Stimulated activated CD4-positive, alpha-beta T cell treated with anti-CD3 and anti-CD28 coated beads, Interleukin-4, amount 100 ng/mL, for 48 hours (primary cell): ENCODE data around the gene GNPTAB.

Experiments
- DNase-seq, 2 donors: peaks; one replicate each; pipeline ENCODE4 v3.0.0-alpha.2; 2020; ENCODE audit warnings: low read depth in 2 of 2

Gene GNPTAB

DNA sequence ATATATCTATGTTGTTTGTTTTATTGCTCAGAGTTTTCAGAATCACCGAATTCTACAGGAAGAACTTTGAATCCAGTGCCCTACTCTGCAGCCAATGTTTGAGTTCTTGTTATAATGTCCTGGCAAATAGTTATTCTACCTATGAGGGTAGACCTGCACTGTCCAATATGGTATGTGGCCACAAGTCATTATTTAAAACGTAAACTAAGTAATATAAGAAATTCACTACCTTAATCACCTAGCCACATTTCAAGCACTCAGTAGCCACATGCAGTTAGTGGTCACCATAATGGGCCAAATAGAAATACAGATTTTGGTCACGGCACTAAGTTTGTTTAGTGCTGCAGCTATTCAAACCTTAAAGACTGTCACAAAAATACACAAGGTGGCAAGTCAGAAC is 26.4 kb downstream of the GNPTAB start:
- DNase-seq: no peak

DNA sequence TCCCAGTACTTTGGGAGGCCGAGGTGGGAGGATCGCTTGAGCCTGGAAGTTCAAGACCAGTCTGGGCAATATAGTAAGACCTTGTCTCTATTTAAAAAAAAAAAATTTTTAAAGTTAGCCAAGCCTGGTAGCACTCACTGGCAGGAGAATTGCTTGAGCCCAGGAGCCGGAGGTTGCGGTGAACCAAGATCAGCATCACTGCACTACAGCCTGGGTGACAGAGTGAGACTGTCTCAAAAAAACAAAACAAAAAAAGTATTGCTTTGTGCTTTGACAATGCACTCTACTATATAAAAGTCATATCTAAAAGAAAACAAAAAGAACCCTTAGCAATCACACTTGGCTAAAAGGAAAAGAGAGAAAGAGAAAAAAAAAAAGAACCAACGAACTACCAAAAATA is 26.8 kb downstream of the GNPTAB start:
- no peak for DNase-seq

DNA sequence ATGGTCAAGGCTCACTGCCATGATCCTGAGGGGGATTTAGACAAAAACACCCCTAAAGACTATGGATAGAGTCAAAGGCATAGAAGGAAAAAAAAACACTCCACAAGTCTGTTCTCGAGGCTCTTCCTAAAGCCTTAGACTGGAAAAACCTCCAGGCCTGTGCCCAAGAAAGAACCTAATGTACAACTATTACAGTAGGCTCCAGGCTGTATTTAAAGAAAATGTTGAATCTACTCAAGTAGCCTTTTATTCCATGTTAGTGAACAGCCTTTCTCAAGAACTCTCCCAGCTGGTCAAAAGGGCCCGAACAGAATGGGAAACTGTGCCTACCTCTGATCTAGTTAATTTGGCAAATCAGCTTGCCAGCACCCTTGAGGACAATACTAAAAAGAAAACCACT is 28.3 kb downstream of the GNPTAB start:
- DNase-seq: no peak

DNA sequence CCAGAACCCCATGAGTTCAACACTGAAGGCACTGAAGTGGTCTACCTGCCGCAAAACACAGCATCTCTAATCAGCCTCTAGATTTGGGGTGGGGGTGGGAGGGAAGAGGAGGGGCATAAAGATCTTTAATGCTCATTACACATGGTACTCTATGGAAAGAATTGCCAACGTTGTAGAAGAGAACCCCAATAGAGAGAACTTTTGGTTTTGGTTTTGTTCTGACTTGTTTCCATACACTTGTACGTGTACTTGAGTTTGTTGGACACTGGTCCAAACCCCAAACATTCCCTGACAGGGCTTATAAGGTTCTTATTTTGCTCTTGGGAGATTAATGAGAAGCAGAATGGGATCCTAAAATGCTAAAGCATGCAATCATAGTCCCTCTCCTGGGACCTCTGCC is 31.0 kb downstream of the GNPTAB start:
- DNase-seq: no peak

DNA sequence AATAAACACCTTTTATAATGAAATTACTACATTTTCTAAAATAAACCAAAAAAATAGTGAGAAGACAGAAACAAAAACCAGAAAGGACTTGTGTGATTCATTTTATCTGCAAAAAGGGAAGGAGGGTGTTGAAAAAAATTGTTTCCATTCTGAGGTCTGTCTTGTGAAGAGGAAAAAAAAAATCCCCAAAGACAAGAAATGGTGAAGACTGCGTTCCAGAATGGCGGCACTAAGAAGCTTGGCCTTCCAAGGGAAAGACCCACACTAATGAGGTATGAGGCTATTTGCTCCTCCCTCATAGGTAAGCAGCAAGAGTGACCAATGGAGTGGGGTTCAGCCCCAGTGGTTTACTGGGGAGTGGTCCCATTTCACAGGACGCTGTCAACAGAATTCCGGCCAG is 35.0 kb downstream of the GNPTAB start:
- no peak for DNase-seq

GRCh38 chr12:101795013-101795412 is 35.7 kb downstream of the GNPTAB start:
- DNase-seq: no peak

DNA sequence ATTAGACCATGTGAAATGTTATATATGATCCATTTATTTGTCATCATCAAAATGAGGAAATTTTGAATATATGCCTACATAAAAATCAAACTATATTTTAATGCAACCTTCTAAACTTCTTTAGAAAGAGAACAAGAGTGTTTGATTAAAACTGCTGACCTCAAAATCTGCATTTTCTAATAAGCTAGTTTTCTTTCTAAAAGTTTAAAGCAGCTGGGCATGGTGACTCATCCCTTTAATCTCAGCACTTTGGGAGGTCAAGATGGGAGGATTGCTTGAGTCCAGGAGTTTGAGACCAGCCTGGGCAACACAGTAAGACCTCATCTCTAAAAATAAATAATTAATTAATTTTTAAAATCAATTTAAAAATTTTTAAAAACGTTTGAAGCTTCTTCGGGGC is 36.2 kb downstream of the GNPTAB start:
- no peak for DNase-seq

DNA sequence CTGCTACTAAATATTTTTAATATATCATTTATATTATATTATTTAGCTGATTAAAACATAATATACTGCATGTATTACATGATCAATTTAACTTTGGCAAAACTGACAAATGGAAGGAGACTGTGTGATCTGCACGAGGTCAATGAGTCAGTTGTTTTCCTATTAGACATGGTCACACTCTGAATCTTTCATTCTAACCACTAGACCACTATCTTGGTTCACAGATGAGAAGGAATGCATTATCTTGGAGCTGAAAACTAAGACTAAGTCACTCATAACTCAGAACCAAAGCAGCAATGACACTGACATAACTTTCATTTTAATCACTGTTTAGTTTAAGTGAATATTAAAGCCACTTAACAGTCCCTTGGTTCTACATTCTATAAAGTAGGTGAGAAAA is 37.4 kb downstream of the GNPTAB start:
- no peak for DNase-seq

- DNase-seq: no peak
Observed at GRCh38 chr12:101792046-101792931, 38.5 kb downstream of the GNPTAB start.

DNA sequence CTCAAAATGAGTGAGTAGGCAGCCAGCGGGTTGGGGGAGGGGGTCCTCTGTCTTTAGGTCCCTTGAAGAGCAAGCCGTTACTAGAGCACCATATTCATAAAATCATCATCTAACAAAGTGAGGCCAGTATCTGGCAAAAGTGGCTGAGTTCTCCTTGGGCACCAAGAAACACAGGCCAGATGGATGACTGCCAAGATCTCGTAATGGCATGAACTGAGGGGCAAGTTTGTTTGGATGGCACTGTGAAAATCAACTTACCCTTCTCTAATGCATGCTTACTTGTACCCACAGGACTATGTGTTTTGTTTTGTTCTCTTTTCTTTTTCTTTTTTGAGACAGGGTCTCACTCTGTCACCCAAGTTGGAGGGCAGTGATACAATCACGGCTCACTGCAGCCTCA is 41.6 kb downstream of the GNPTAB start:
- DNase-seq: no peak

- no peak for DNase-seq
Observed at GRCh38 chr12:101785671-101786070, 45.1 kb downstream of the GNPTAB start.

DNA sequence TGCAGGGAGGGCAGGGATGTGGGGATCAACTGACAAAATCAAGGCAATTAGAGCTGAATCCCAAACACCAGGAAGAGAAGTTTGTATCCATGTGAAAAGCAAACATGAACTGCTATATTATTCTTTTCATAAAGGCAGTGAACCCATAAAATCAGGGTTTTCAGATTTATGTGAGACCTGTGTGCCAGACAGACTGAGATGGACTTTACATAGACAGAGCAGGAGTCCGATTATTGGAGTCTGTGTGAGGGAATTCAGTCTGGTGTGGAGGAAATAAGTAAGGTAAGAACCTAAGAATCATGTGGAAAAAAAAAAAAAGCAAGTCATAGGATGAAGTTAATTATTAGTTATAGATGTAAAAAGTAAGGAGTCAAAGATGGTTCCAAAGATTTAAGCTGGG is 46.4 kb downstream of the GNPTAB start:
- DNase-seq: no peak

GRCh38 chr12:101783838-101784237 is 46.9 kb downstream of the GNPTAB start:
- DNase-seq: no peak

DNA sequence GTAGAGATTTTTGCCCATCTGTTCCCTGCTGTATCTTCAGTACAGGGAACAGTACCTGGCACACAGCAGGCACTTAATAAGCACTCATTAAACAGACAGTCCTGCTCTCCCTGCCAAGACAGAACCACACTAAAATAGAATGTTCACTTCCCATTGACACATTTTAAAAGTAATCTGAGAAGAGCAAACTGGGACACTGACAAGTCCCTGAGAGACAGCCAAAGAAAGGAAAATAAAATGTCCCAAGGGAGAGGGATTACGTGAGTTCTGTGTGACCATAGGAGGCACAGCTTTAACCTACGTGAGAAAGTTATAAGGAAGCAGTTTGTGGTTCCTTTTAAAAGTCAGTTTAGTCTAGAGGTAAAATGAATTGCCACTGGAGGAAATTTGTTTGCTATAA is 47.6 kb downstream of the GNPTAB start:
- DNase-seq: no peak

DNA sequence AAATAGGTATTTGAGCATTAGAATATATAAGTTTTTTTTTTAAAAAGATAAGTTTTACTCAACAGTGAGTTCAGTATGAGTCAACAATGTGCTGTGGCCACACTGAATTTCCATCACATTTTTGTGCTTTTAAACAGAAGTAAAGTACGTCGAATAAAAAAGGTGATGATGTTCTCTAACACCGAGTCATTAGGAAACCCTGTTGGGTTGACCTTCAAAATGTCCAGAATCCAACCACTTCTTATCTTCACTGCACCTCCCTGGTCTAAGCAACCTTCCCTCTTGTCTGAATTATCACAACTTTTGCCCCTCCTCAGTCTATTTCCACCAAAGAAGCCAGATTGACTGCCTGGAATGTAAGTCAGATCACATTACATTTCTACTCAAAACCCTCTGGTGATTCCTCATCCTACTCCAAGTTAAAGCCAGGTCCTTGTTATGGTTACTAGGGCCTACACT is 48.5 kb downstream of the GNPTAB start:
- DNase-seq: no peak

- no peak for DNase-seq
Observed at GRCh38 chr12:101781834-101782233, 48.9 kb downstream of the GNPTAB start.

DNA sequence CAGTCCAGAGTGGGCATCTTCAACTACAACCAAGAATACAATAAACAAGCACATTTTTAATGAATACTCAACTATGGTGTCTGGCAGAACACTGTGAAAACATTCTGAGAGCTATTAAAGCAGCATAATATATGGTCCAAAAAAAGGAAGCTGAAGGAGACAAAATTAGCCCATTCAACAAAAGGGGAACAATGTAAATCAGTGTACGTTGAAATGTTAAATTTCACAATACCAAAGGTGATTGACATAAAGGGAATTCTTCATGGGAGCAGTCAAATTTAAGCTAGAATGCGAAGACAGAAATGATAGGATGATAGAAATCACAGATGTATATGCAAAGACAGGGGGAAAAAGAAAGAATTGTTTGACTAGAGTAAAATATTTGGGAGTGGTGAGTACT is 50.2 kb downstream of the GNPTAB start:
- no peak for DNase-seq

- no peak for DNase-seq
Observed at GRCh38 chr12:101779626-101780025, 51.1 kb downstream of the GNPTAB start.

GRCh38 chr12:101779200-101779599 is 51.6 kb downstream of the GNPTAB start:
- DNase-seq: no peak

GRCh38 chr12:101777978-101778377 is 52.8 kb downstream of the GNPTAB start:
- DNase-seq: no peak

DNA sequence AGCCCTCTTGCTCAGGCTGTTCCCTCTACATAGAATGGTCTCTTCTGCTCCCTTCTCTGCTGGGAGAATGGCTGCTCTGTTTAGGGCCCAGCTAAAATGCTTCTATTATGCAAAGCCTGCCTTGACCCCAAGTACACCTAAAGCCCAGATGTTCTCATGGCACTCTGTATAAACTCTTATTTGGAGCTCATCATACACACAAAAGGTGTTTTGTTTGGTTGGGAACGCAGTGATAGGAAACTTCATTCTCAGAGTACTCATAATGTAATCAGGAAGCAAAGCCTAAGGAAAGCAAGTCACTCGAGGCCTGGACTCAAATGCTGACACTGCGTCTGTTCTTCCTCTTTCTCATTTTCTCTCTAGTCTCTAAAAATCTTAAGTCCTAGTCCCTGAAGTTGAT is 53.3 kb downstream of the GNPTAB start:
- DNase-seq: no peak

DNA sequence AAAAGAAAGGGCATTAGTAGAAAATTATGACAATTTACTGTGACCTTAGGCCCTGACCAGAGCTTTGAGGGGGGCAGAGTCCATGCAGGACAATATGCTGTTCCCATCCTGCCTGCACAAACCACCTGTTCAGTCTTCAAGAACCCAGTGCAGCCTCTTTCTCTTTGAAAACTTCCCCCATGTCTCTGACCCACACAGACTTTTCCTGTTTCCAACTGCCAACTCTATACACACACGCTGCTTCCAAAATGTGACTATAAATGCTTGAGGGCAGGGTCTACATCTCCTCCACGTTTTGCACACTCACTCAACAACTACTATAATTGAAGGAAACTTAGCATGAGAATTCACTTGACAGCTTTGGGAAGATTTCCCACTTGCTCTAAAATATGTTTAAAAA is 54.9 kb downstream of the GNPTAB start:
- DNase-seq: no peak

- peak; percentile 26 to 54 for DNase-seq
Observed at GRCh38 chr12:101773650-101774162, 57.1 kb downstream of the GNPTAB start.
